AG04450 (cell line): ENCODE data around the gene SLC44A3. TPM values are rescaled to one million over a fixed set of nuclear protein-coding genes. Genes with fewer than 3 reads are reported as not detected.

Source experiments
- CTCF ChIA-PET: fragments of 300-600, 350-600 bp; formaldehyde crosslinking; extraction: SDS; loops from one replicate; lab custom pipeline; 2022; ENCODE audit warnings: antibody characterized with exemption, inconsistent platforms; lab: Charles Lee
- POLR2A ChIA-PET: fragments of 350-600 bp; formaldehyde crosslinking; extraction: SDS; loops from one replicate; lab custom pipeline; 2021; ENCODE audit warnings: antibody characterized with exemption, inconsistent platforms; lab: Yijun Ruan, JAX
- DNase-seq: peaks from one replicate; pipeline ENCODE4 v3.0.0-alpha.2; 2011; ENCODE audit warnings: low read depth, low spot score
- H3K27ac ChIP-seq: one replicate; pipeline ENCODE4 v1.5.1; 2012; ENCODE audit warnings: low read depth, low read length, control low read depth
- H3K27me3 ChIP-seq: one replicate; pipeline ENCODE4 v1.6.0; 2012; ENCODE audit warnings: low read length; ENCODE audit not compliant: control insufficient read depth, insufficient read depth
- H3K4me3 ChIP-seq: 2 replicates; pipeline ENCODE4 v1.5.1; 2011; ENCODE audit warnings: mild to moderate bottlenecking, low read depth, low read length, control low read depth
- H3K9me3 ChIP-seq: 2 replicates; pipeline ENCODE4 v1.5.1; 2012; ENCODE audit warnings: low read length; ENCODE audit not compliant: control insufficient read depth, insufficient read depth
- CTCF ChIP-seq: IDR thresholded peaks from 2 replicates; pipeline ENCODE4 v1.5.1; 2011; ENCODE audit warnings: low read depth, low read length, control low read depth, inconsistent platforms
- polyA plus RNA-seq: library from polyadenylated mRNA; depleted of rRNA; stranded (reverse); fragments of >200 nt; gene quantifications from 2 replicates; pipeline ENCODE4 v1.2.3, GENCODE V29; 2011

The SLC44A3 gene
- polyA plus RNA-seq, 1 experiment, result 3.4 TPM

DNA sequence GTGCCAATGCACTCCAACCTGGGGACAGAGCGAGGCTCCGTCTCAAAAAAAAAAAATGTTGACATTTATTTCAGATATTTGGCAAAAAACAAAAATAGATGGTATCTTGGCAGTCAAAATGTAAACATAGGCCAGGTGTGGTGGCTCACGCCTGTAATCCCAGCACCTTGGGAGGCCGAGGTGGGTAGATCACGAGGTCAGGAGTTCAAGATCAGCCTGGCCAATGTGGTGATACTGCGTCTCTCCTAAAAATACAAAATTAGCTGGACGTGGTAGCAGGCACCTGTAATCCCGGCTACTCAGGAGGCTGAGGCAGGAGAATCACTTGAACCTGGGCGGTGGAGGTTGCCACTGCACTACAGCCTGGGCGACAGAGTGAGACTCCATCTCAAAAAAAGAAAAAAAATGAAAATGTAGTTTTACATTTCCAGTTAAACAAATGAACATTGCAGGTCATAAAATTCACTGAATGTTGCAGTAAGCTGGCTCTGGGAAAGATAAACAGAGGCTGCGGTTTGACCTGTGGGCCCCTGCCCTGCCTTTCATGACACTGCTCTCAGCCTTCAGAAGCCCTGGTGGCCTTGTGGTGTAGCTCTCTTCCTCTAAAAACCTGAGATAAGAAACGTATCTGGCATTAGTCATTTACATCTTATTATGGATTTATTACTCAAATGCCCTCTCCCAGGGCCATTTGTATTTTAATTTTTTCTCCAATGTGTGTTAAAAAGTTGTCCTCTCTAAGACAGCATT, 12.2 kb upstream of the SLC44A3 start:
- Histone ChIP-seq H3K9me3 (no peaks in the 10 kb centered on the region; the same call in 1 of the 2 replicates), H3K27ac (no peak overlapping the region), H3K4me3 (no peak overlapping the region), H3K27me3 (peaks cover 12% of the 10 kb centered on the region)
- TF ChIP-seq CTCF, result no peak
- CTCF ChIA-PET, result interaction anchor here (0.7 to 6.9 kb wide), 10 partner anchors 10 to 426 kb away, joined by 3 to 135 read pairs (median 22); no protein-coding TSS in a partner anchor
- no peak for DNase-seq
- POLR2A ChIA-PET, result no interaction called here

- ChIA-PET POLR2A (no interaction called here), CTCF (interaction anchor here (0.9 to 6.9 kb wide), 6 partner anchors 37 to 425 kb away, joined by 3 to 135 read pairs (median 51); no protein-coding TSS in a partner anchor)
- DNase-seq, result no peak
- Histone ChIP-seq H3K9me3 (no peaks in the 10 kb centered on the region; the same call in 1 of the 2 replicates), H3K4me3 (no peak overlapping the region), H3K27ac (no peak overlapping the region), H3K27me3 (peaks cover 12% of the 10 kb centered on the region)
- TF ChIP-seq CTCF, result no peak
Observed at GRCh38 chr1:94808669-94809068, 11.5 kb upstream of the SLC44A3 start.

- TF ChIP-seq CTCF, result no peak
- no peak overlapping the region for H3K4me3 ChIP-seq
- no peaks in the 10 kb centered on the region; the same call in 1 of the 2 replicates for H3K9me3 ChIP-seq
- H3K27me3 ChIP-seq, result peaks cover 12% of the 10 kb centered on the region
- ChIA-PET CTCF (interaction anchor here (0.8 to 1.1 kb wide), 2 partner anchors 9 to 229 kb away, joined by 4 read pairs; no protein-coding TSS in a partner anchor), POLR2A (no interaction called here)
- DNase-seq, result no peak
- no peak overlapping the region for H3K27ac ChIP-seq
Observed at GRCh38 chr1:94812985-94813384, 7.2 kb upstream of the SLC44A3 start.

DNA sequence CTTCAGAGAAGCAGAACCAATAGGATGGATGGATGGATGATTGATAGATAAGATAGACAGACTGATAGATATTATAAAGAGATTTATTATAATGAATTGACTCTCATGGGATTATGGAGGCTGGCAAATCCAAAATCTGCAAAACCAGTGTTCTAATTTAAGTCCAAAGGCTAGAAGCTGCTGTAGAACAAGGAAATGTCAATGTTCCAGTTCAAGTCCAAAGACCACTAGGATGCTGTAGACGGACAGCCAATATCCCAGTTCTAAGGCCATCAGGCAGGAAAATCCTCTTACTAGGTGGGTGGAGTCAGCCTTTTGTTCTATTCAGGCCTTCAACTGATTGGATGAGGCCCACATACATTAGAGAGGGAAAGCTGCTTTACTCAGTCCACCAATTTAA, 4.1 kb upstream of the SLC44A3 start:
- CTCF ChIA-PET, result interaction anchor here (1.2 kb wide), 1 partner anchor 225 kb away, joined by 3 read pairs; no protein-coding TSS in a partner anchor

More for the DNA sequence above, 4.1 kb upstream of the SLC44A3 start:
- no peak for TF ChIP-seq CTCF
- DNase-seq, result no peak
- H3K4me3 ChIP-seq, result no peak overlapping the region
- POLR2A ChIA-PET, result no interaction called here
- H3K27me3 ChIP-seq, result peaks cover 12% of the 10 kb centered on the region
- no peaks in the 10 kb centered on the region; the same call in 1 of the 2 replicates for H3K9me3 ChIP-seq
- no peak overlapping the region for H3K27ac ChIP-seq
